Neural progenitor cell (in vitro differentiated cells): ENCODE data around the gene CUEDC2.

Experiments used
- EZH2 ChIP-seq: fragments of 200-600 bp; sonication (generic); IDR thresholded peaks from 2 replicates; pipeline ENCODE4 v1.6.1; 2017; ENCODE audit warnings: antibody characterized with exemption, mild to moderate bottlenecking, moderate library complexity
- EZH2phosphoT487 ChIP-seq: fragments of 200-600 bp; sonication (generic); IDR thresholded peaks from 2 replicates; pipeline ENCODE4 v1.6.1; 2017; ENCODE audit warnings: antibody characterized with exemption
- TF ChIP-seq, protein P1 (sequence below): fragments of 200-600 bp; sonication (generic); IDR thresholded peaks from 2 replicates; pipeline ENCODE4 v1.5.1; 2017; ENCODE audit warnings: antibody characterized with exemption, mild to moderate bottlenecking

DNA sequence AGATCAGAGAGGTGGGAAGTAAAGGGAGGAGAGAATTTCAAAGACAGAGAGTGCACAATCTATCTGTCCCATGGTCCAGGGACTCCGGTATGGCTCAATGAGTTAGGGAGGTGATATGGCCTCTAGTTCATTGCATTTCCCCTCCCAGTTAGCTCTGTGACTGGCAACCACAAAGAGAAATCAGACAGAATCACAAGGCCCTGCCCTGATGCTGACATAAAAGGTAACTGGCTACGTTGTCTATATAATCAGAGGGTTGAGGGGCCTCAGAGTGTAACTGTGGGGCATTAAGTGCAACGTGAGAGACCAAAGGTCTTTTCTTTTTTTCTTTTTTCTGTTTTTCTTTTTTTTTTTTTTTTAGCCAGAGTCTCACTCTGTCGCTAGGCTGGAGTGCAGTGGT lies 26.3 kb upstream of the CUEDC2 start:
- TF ChIP-seq EZH2phosphoT487: no peak
- TF ChIP-seq, protein P1, sequence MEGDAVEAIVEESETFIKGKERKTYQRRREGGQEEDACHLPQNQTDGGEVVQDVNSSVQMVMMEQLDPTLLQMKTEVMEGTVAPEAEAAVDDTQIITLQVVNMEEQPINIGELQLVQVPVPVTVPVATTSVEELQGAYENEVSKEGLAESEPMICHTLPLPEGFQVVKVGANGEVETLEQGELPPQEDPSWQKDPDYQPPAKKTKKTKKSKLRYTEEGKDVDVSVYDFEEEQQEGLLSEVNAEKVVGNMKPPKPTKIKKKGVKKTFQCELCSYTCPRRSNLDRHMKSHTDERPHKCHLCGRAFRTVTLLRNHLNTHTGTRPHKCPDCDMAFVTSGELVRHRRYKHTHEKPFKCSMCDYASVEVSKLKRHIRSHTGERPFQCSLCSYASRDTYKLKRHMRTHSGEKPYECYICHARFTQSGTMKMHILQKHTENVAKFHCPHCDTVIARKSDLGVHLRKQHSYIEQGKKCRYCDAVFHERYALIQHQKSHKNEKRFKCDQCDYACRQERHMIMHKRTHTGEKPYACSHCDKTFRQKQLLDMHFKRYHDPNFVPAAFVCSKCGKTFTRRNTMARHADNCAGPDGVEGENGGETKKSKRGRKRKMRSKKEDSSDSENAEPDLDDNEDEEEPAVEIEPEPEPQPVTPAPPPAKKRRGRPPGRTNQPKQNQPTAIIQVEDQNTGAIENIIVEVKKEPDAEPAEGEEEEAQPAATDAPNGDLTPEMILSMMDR: no peak
- no peak for TF ChIP-seq EZH2
